PC-9 (cell line): ENCODE measurements around the gene QRICH2. TPM values are rescaled to one million over a fixed set of nuclear protein-coding genes. Genes with fewer than 3 reads are reported as not detected.

Experiments
- BruUV-seq: library from RNA; stranded (reverse); fragments of 400-500 nt; replicated peaks from 2 replicates; lab custom pipeline; 2021; lab: Mats Ljungman, UMichigan
- CTCF ChIA-PET: fragments of 300-600 bp; sonication (Branson Sonifier 250); formaldehyde crosslinking; loops from one replicate; lab custom pipeline; 2022; ENCODE audit warnings: antibody characterized with exemption; lab: Charles Lee
- POLR2A ChIA-PET: fragments of 300-600 bp; sonication (Branson Sonifier 250); formaldehyde crosslinking; loops from one replicate; lab custom pipeline; 2022; ENCODE audit warnings: antibody characterized with exemption; ENCODE audit not compliant: unreplicated experiment; lab: Charles Lee
- DNase-seq, 2 experiments: peaks; one replicate each; pipeline versions ENCODE4 v3.0.0 to v3.0.0-alpha.2; 2015 to 2022; ENCODE audit warnings: mixed read lengths in 1 of 2
- H2AFZ ChIP-seq: fragments of 200-600 bp; sonication (generic); 2 replicates; pipeline ENCODE4 v1.8.1; 2017; ENCODE audit warnings: antibody characterized with exemption
- H3F3A ChIP-seq: fragments of 200-600 bp; sonication (generic); 2 replicates; pipeline ENCODE4 v1.8.1; 2017; ENCODE audit warnings: antibody characterized with exemption, mild to moderate bottlenecking, low read depth; ENCODE audit not compliant: insufficient read depth
- H3K27ac ChIP-seq: fragments of 200-600 bp; sonication (generic); 2 replicates; pipeline ENCODE4 v1.6.1; 2016; ENCODE audit warnings: mixed run types
- H3K27me3 ChIP-seq: fragments of 200-600 bp; sonication (generic); 2 replicates; pipeline ENCODE4 v1.6.1; 2016; ENCODE audit warnings: low read depth, mixed run types; ENCODE audit not compliant: insufficient read depth
- H3K36me3 ChIP-seq: fragments of 200-600 bp; sonication (generic); 2 replicates; pipeline ENCODE4 v1.6.1; 2016; ENCODE audit warnings: low read depth, mixed run types
- H3K4me1 ChIP-seq: fragments of 200-600 bp; sonication (generic); replicated peaks from 2 replicates; pipeline ENCODE4 v1.6.1; 2016; ENCODE audit warnings: mixed run types; ENCODE audit not compliant: insufficient read depth
- H3K4me2 ChIP-seq: fragments of 200-600 bp; sonication (generic); 2 replicates; pipeline ENCODE4 v1.6.1; 2017; ENCODE audit warnings: mixed run types
- H3K4me3 ChIP-seq: fragments of 200-600 bp; sonication (generic); 2 replicates; pipeline ENCODE4 v1.6.1; 2016; ENCODE audit warnings: mixed run types
- H3K79me2 ChIP-seq: fragments of 200-600 bp; sonication (generic); 2 replicates; pipeline ENCODE4 v1.6.1; 2017; ENCODE audit warnings: low read depth, mixed run types
- H3K9me2 ChIP-seq: fragments of 200-600 bp; sonication (generic); 2 replicates; pipeline ENCODE4 v1.8.1; 2017; ENCODE audit warnings: mild to moderate bottlenecking; ENCODE audit not compliant: insufficient read depth
- H3K9me3 ChIP-seq: fragments of 200-600 bp; sonication (generic); 2 replicates; pipeline ENCODE4 v1.8.1; 2016; ENCODE audit warnings: low read depth; ENCODE audit not compliant: insufficient read depth
- H4K20me1 ChIP-seq: fragments of 200-600 bp; sonication (generic); 2 replicates; pipeline ENCODE4 v1.8.1; 2017; ENCODE audit not compliant: insufficient read depth
- EZH2 ChIP-seq: fragments of 200-600 bp; sonication (generic); IDR thresholded peaks from 2 replicates; pipeline ENCODE4 v1.8.0; 2017; ENCODE audit warnings: antibody characterized with exemption, low read depth
- intact Hi-C: fragments of 100-400 bp; cut with micrococcal nuclease; formaldehyde crosslinking; loops from one replicate; pipeline ENCODE4 v1.10.0; 2022; ENCODE audit not compliant: unreplicated experiment
- total RNA-seq: library from RNA; stranded (reverse); gene quantifications from 2 replicates; pipeline ENCODE4 v1.2.3, GENCODE V29; 2021
- TF ChIP-seq, protein P1 (sequence below): fragments of 200-600 bp; sonication (generic); conservative IDR thresholded peaks from 2 replicates; pipeline ENCODE4 v1.6.1; 2017; ENCODE audit warnings: mixed run types, antibody characterized with exemption, mild to moderate bottlenecking, moderate library complexity

Gene QRICH2
- total RNA-seq, 1 experiment from 2014 or later: 3.3 TPM

DNA sequence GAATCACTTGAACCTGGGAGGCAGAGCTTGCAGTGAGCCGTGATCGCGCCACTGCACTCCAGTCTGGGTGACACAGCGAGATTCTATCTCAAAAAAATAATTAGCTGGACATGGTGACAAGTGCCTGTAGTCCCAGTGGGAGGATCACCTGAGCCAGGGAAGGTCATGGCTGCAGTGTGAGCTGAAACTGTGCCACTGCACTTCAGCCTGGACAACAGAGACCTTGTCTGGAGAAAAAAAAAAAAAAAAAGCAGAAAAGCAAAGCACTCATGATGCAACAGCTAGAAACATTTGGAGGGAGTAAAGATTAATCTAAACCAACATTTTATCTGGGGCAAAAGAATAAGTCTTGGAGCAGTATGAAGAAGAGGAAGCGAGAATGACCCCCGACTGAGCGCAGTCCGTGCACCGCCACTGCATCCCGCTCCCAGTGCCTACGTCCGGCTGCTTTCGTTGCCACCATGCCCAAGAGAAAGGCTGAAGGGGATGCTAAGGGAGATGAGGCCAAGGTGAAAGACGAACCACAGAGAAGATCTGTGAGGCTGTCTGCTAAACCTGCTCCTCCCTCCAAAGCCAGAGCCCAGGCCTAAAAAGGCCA lies 37.4 kb upstream of the QRICH2 start:
- no TSS peak for BruUV-seq
- no peaks in the 10 kb centered on the region for H3K9me3 ChIP-seq
- CTCF ChIA-PET: no interaction called here
- no peaks in the 10 kb centered on the region for H3K79me2 ChIP-seq
- intact Hi-C loops: no loop called here
- TF ChIP-seq, protein P1, sequence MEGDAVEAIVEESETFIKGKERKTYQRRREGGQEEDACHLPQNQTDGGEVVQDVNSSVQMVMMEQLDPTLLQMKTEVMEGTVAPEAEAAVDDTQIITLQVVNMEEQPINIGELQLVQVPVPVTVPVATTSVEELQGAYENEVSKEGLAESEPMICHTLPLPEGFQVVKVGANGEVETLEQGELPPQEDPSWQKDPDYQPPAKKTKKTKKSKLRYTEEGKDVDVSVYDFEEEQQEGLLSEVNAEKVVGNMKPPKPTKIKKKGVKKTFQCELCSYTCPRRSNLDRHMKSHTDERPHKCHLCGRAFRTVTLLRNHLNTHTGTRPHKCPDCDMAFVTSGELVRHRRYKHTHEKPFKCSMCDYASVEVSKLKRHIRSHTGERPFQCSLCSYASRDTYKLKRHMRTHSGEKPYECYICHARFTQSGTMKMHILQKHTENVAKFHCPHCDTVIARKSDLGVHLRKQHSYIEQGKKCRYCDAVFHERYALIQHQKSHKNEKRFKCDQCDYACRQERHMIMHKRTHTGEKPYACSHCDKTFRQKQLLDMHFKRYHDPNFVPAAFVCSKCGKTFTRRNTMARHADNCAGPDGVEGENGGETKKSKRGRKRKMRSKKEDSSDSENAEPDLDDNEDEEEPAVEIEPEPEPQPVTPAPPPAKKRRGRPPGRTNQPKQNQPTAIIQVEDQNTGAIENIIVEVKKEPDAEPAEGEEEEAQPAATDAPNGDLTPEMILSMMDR: no peak
- TF ChIP-seq EZH2: no peak
- no peaks in the 10 kb centered on the region for H3K27me3 ChIP-seq
- H3K36me3 ChIP-seq: no peaks in the 10 kb centered on the region
- H3K4me3 ChIP-seq: no peak overlapping the region
- no peak overlapping the region for H2AFZ ChIP-seq
- POLR2A ChIA-PET: no interaction called here
- no peaks in the 10 kb centered on the region for H3K9me2 ChIP-seq
- DNase-seq: no peak
- H3K4me2 ChIP-seq: no peak overlapping the region
- H4K20me1 ChIP-seq: no peaks in the 10 kb centered on the region
- no peaks in the 10 kb centered on the region for H3K4me1 ChIP-seq
- peak overlapping the region; percentile 44; the same call in 1 of the 2 replicates for H3K27ac ChIP-seq
- H3F3A ChIP-seq: no peaks in the 10 kb centered on the region

DNA sequence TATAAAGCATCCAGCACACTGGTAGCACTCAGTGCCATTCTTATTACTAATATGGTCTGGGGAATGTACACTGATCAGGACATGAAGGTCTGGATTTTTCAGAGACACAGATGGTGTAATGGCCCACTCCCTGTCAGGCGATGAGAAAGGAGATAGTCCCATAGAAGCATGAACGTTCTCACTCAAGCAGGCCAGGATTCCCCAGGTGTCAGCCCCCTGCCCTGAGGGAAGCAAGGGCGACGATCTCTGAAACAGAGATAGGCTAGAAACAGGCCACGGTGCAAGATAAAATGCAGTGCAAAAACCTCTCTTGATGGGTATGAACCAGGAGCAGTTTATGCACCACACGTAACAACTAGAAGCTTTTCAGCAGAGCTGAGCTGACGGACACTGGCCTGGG lies 35.0 kb upstream of the QRICH2 start:
- H3K27ac ChIP-seq: no peak overlapping the region
- no peaks in the 10 kb centered on the region for H3F3A ChIP-seq
- H3K79me2 ChIP-seq: no peaks in the 10 kb centered on the region
- BruUV-seq: no TSS peak
- H3K4me2 ChIP-seq: no peak overlapping the region
- no peak for DNase-seq
- no peaks in the 10 kb centered on the region for H3K36me3 ChIP-seq
- no peaks in the 10 kb centered on the region for H3K9me3 ChIP-seq
- intact Hi-C loops: no loop called here
- no peak overlapping the region for H2AFZ ChIP-seq
- H3K9me2 ChIP-seq: no peaks in the 10 kb centered on the region
- CTCF ChIA-PET: no interaction called here
- H3K27me3 ChIP-seq: no peaks in the 10 kb centered on the region
- H3K4me3 ChIP-seq: no peak overlapping the region
- no peaks in the 10 kb centered on the region for H3K4me1 ChIP-seq
- TF ChIP-seq EZH2: no peak
- TF ChIP-seq, protein P1: no peak
- POLR2A ChIA-PET: no interaction called here
- H4K20me1 ChIP-seq: no peaks in the 10 kb centered on the region

DNA sequence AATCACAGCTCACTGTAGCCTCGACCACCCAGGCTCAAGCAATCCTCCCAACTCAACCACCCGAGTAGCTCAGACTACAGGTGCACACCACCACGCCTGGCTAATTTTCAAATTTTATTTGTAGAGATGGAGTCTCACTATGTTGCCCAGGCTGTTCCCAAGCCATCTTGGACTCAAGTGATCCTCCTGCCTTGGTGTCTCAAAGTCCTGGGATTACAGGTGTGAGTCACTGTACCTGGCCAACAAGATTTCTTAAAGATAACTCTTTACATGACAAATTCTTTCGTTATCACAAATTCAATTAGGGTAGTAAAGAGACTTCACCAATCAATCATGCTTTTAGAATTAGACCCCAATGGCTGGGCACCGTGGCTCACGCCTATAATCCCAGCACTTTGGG lies 33.2 kb upstream of the QRICH2 start:
- CTCF ChIA-PET: interaction anchor here (0.7 kb wide), 1 partner anchor 41 kb away, joined by 3 read pairs; no protein-coding TSS in a partner anchor
- no peak overlapping the region for H3K4me2 ChIP-seq
- no peaks in the 10 kb centered on the region for H3K9me2 ChIP-seq
- H3K4me3 ChIP-seq: no peak overlapping the region
- POLR2A ChIA-PET: no interaction called here
- no peaks in the 10 kb centered on the region for H3K9me3 ChIP-seq
- BruUV-seq: no TSS peak
- intact Hi-C loops: no loop called here
- no peak overlapping the region for H2AFZ ChIP-seq
- no peaks in the 10 kb centered on the region for H3K36me3 ChIP-seq
- DNase-seq: no peak
- H3K4me1 ChIP-seq: no peaks in the 10 kb centered on the region
- H3K79me2 ChIP-seq: no peaks in the 10 kb centered on the region
- H3K27ac ChIP-seq: no peak overlapping the region
- TF ChIP-seq, protein P1: no peak
- no peak for TF ChIP-seq EZH2
- no peaks in the 10 kb centered on the region for H4K20me1 ChIP-seq
- no peaks in the 10 kb centered on the region for H3K27me3 ChIP-seq
- no peaks in the 10 kb centered on the region for H3F3A ChIP-seq
